Measurements from ENCODE around the gene HSPB3. TPM values are rescaled to one million over a fixed set of nuclear protein-coding genes. Genes with fewer than 3 reads are reported as not detected.
"Not testable (repeated sequence)": the region's sequence is repeated elsewhere in the genome, so short reads cannot be mapped to it uniquely, and the experiment has no call there.

The HSPB3 gene
- total RNA-seq, 4 donors from 2014 or later: 1.7 TPM; not detected in 3

DNA sequence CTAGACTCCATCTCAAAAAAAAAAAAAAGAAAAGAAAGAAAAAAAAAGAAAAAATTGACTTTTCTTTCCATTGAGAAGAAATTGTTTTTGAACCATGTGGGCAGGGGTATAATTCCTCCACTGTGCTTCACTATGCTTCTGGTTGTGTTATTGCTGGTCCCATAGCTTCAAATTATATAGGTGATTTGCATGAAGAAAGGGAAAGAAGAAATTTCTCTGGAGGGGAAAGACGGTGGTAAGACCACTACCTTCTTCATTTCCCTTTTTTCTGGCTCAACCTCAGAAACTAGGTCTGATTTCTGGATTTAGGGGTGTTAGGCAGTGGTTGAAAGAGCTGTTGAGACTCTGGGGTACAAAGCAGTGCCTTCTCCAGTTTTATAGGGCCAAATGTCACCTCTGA is 29.3 kb upstream of the HSPB3 start:
- no peaks in the 10 kb centered on the region for H3K4me1 ChIP-seq
- no peaks in the 10 kb centered on the region for H3K27me3 ChIP-seq
- no peak overlapping the region for H3K4me3 ChIP-seq
- no peak for DNase-seq
- TF ChIP-seq POLR2A (IDR thresholded peaks at IDR 0.05): no peak
- TF ChIP-seq, protein P1, sequence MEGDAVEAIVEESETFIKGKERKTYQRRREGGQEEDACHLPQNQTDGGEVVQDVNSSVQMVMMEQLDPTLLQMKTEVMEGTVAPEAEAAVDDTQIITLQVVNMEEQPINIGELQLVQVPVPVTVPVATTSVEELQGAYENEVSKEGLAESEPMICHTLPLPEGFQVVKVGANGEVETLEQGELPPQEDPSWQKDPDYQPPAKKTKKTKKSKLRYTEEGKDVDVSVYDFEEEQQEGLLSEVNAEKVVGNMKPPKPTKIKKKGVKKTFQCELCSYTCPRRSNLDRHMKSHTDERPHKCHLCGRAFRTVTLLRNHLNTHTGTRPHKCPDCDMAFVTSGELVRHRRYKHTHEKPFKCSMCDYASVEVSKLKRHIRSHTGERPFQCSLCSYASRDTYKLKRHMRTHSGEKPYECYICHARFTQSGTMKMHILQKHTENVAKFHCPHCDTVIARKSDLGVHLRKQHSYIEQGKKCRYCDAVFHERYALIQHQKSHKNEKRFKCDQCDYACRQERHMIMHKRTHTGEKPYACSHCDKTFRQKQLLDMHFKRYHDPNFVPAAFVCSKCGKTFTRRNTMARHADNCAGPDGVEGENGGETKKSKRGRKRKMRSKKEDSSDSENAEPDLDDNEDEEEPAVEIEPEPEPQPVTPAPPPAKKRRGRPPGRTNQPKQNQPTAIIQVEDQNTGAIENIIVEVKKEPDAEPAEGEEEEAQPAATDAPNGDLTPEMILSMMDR (IDR thresholded peaks at IDR 0.05): no peak
- no peak overlapping the region for H3K27ac ChIP-seq
- no peaks in the 10 kb centered on the region for H3K36me3 ChIP-seq
- no peaks in the 10 kb centered on the region for H3K9me3 ChIP-seq
- intact Hi-C loops (cut with DNase I; ENCODE audit: low total_unique reads): no loop called here

DNA sequence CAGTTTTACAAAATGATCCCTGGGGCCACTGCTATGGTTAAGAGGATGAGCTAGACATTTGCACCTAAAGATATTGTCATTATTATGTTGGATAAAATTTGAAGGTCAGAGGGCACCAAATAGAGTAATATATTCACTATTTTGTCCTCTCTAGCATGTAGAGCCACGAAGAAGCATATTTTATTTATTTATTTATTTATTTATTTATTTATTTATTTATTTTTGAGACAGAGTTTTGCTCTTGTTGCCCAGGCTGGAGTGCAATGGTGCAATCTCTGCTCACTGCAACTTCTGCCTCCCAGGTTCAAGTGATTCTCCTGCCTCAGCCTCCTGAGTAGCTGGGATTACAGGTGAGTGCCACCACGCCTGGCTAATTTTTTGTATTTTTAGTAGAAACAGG is 20.8 kb upstream of the HSPB3 start:
- DNase-seq; H3K9me3 ChIP-seq; H3K4me1 ChIP-seq; H3K27me3 ChIP-seq; H3K27ac ChIP-seq; H3K4me3 ChIP-seq; H3K36me3 ChIP-seq; intact Hi-C loops (cut with DNase I; ENCODE audit: low total_unique reads): not testable (repeated sequence)

DNA sequence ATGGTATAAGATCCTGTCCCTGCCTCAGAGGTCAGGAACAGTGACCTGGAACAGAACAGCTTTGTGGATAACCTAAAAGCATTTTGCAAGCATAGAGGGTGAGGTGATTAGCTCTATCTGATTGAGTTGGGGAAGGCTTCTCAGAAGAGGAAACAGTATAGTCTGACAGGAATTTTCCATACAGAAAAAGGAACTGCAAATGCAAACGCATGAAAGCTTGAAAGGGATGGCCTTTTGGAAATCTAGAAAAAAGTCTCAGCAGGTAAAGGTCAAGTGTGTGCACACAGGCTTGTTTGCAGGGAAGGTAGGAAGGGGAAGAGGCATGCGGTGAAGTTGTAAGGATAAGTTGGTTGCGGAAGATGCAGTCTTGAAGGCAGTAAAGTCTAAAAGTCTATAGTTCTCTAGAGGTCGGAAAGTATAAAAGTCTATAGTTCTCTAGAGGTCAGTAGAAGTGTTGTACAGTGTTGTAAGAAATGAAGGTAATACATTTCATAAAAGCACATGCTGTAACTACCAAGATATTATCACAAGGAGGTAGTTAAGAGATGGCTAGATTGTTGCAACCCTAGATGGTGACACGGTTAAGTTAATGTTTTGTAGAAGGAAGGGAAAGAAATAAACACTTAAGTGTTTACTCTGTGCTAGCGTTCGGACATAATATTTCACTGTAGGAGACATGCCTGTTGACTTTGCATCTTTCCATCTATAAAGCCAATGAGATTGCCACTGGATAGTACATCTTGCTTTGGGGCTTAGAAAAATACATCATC is 16.7 kb upstream of the HSPB3 start:
- no peak for DNase-seq
- TF ChIP-seq, protein P1 (IDR thresholded peaks at IDR 0.05): no peak
- no peak for TF ChIP-seq POLR2A (IDR thresholded peaks at IDR 0.05)
- intact Hi-C loops (cut with DNase I; ENCODE audit: low total_unique reads): no loop called here

DNA sequence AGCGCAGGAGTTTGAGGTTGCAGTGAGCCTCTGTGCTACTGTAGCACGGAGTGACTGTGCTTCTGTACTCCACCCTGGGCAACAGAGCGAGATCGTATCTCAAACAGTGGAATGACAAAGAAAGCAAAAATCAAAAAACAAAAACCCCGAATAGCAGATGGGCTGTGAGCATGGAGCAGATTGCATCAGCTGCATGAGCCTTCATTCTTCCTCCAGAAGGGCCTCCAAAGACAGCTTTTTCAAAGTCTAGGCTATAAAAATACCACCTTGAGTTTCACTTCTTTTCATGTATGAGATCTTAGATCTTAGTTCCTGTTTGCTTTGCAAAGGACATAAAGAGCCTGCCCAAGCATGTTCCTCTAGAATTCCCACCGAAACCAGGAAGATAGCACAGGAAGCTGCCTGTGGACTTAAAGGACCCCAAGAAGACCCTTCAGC is 15.0 kb upstream of the HSPB3 start:
- no peak for TF ChIP-seq POLR2A (IDR thresholded peaks at IDR 0.05)
- TF ChIP-seq, protein P1 (IDR thresholded peaks at IDR 0.05): no peak
- no peak overlapping the region for H3K4me3 ChIP-seq
- H3K36me3 ChIP-seq: no peaks in the 10 kb centered on the region
- no peaks in the 10 kb centered on the region for H3K9me3 ChIP-seq
- no peak for DNase-seq
- no peaks in the 10 kb centered on the region for H3K4me1 ChIP-seq
- no peaks in the 10 kb centered on the region for H3K27me3 ChIP-seq
- intact Hi-C loops (cut with DNase I; ENCODE audit: low total_unique reads): no loop called here
- H3K27ac ChIP-seq: no peak overlapping the region

More for the DNA sequence above, 16.7 kb upstream of the HSPB3 start:
- H3K9me3 ChIP-seq: no peaks in the 10 kb centered on the region
- H3K27ac ChIP-seq: no peak overlapping the region
- H3K36me3 ChIP-seq: no peaks in the 10 kb centered on the region
- H3K4me1 ChIP-seq: no peaks in the 10 kb centered on the region
- no peaks in the 10 kb centered on the region for H3K27me3 ChIP-seq
- no peak overlapping the region for H3K4me3 ChIP-seq

DNA sequence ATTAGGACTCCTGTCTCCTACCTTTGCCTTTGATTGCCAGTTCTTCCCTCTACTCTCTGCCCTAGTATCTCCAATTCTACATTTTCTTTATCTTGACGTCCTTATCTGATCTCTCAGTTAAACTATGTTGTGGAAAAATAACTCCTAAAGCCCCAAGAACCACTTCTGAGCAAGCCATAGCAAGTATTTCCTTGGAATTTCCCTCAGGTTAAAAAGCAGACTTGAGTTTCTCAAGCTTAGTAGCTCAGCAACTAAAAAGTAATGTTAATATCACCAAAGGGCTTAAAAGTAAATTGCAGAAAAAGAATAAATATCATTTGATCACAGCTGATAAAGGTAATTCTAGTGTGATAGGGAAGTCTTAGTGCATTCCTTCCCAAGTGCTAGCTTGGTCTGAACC is 13.2 kb upstream of the HSPB3 start:
- H3K27ac ChIP-seq: no peak overlapping the region
- no peak overlapping the region for H3K4me3 ChIP-seq
- intact Hi-C loops (cut with DNase I; ENCODE audit: low total_unique reads): no loop called here
- H3K4me1 ChIP-seq: no peaks in the 10 kb centered on the region
- no peak for DNase-seq
- H3K9me3 ChIP-seq: no peaks in the 10 kb centered on the region
- no peak for TF ChIP-seq POLR2A (IDR thresholded peaks at IDR 0.05)
- TF ChIP-seq, protein P1 (IDR thresholded peaks at IDR 0.05): no peak
- no peaks in the 10 kb centered on the region for H3K27me3 ChIP-seq
- H3K36me3 ChIP-seq: no peaks in the 10 kb centered on the region
